ENCODE results near the gene SGCG.

Gene SGCG

DNA sequence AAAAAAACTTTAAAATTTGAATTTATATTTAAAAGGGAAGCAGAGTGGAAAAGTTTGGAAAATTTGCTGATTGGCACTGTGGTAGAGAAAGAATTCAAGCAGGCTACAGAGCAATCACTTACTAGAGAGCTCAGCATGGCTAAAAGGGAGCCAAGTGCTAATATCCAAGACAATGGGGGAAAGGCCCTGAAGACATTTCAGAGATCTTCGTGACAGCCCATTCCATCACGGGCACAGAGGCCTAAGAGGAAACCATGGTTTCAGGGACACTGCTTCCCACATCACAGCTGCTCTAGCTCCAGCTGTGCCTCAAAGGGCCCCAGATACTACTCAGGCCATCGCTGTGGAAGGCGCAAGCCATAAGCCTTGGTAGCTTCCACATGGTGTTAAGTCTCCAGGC lies 73.7 kb downstream of the SGCG start:
- H3K4me3 ChIP-seq (ENCODE audit: low read depth, low read length) = no peak overlapping the region
- DNase-seq (ENCODE audit: low read depth, low spot score) = no peak
- in situ Hi-C loops (cut with HindIII; ENCODE audit: low sequenced_read_pairs) = no loop called here
- TF ChIP-seq, protein P1, sequence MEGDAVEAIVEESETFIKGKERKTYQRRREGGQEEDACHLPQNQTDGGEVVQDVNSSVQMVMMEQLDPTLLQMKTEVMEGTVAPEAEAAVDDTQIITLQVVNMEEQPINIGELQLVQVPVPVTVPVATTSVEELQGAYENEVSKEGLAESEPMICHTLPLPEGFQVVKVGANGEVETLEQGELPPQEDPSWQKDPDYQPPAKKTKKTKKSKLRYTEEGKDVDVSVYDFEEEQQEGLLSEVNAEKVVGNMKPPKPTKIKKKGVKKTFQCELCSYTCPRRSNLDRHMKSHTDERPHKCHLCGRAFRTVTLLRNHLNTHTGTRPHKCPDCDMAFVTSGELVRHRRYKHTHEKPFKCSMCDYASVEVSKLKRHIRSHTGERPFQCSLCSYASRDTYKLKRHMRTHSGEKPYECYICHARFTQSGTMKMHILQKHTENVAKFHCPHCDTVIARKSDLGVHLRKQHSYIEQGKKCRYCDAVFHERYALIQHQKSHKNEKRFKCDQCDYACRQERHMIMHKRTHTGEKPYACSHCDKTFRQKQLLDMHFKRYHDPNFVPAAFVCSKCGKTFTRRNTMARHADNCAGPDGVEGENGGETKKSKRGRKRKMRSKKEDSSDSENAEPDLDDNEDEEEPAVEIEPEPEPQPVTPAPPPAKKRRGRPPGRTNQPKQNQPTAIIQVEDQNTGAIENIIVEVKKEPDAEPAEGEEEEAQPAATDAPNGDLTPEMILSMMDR (IDR thresholded peaks at IDR 0.05; ENCODE audit: low read depth, low read length) = no peak

DNA sequence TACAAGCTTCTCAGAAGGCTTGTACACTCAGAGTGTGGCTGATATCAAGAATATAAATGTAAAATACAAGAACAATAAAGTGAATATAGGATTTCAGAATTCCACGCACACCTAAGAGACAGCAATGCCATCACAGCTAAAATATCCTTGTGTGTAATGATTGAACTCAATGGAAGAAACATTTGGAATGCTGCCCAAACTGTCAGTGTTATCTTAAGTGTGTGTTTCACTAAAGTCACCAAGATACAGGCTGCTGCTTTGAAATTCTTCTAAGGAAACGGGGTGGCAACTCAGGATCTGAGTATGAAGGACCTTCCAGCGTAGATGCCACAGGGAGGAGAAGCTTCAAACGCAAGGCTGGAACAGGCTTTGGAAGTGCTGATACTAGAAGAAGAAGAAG lies 86.8 kb downstream of the SGCG start:
- DNase-seq (ENCODE audit: low read depth, low spot score) = no peak
- in situ Hi-C loops (cut with HindIII; ENCODE audit: low sequenced_read_pairs) = no loop called here
- H3K4me3 ChIP-seq (ENCODE audit: low read depth, low read length) = no peak overlapping the region
- TF ChIP-seq, protein P1 (IDR thresholded peaks at IDR 0.05; ENCODE audit: low read depth, low read length) = no peak

DNA sequence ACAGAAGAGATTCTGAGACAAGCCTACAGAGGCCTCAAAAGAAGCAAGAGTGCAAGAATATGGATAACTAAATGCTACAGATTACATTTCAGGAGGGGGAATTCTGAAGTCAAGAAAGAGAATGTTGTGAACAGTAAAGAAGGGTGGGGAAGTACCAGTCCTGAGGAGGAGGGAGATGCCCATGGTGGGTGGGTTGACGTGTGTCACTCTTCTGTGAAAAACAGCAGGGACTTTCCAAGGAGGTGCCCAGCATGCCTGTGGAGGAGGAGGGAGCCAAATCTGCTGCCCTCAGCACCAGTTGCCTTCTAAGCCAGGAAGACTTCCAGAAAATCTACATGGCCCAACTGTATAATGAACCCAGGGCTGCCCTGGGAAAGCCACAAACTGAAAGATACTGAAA lies 87.7 kb downstream of the SGCG start:
- H3K4me3 ChIP-seq (ENCODE audit: low read depth, low read length) = no peak overlapping the region
- no peak for DNase-seq (ENCODE audit: low read depth, low spot score)
- in situ Hi-C loops (cut with HindIII; ENCODE audit: low sequenced_read_pairs) = no loop called here
- TF ChIP-seq, protein P1 (IDR thresholded peaks at IDR 0.05; ENCODE audit: low read depth, low read length) = no peak

DNA sequence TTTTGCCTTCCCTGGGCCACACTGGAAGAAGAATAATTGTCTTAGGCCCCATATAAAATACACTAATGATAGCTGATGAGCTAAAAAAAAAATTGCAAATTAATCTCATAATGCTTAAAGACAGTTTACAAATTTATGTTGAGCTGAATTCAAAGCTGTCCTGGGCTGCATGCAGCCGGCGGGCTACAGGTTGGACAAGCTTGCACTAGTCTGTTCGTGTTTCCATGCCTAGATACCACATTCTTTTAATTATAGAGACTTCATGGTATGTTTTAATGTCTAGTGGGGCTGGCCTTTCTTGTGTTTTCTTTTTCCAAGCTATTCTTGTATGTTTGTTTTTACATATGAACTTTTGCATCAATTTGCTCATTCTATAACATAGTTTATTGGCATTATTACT lies 90.6 kb downstream of the SGCG start:
- TF ChIP-seq, protein P1 (IDR thresholded peaks at IDR 0.05; ENCODE audit: low read depth, low read length) = no peak
- in situ Hi-C loops (cut with HindIII; ENCODE audit: low sequenced_read_pairs) = no loop called here
- DNase-seq (ENCODE audit: low read depth, low spot score) = no peak
- H3K4me3 ChIP-seq (ENCODE audit: low read depth, low read length) = no peak overlapping the region

DNA sequence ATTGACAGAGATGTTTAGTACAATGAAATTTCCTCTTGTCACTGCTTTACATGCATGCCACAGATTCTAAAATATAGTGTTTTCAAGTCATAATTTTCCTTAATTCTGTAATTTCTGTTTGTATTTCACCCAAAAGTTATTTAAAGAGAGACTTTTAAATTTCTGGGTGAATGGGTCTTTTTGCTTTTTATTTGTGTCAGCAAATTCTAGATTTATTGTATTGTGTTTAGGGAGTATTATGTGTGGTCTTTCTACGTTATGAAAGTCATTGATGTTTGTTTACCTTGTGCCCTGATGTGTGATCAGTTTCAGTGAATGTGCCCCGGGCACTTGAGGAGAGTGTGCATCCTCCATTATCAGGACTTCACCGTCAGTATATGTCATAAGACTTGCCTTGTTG lies 92.7 kb downstream of the SGCG start:
- H3K4me3 ChIP-seq (ENCODE audit: low read depth, low read length) = no peak overlapping the region
- TF ChIP-seq, protein P1 (IDR thresholded peaks at IDR 0.05; ENCODE audit: low read depth, low read length) = no peak
- DNase-seq (ENCODE audit: low read depth, low spot score) = no peak
- in situ Hi-C loops (cut with HindIII; ENCODE audit: low sequenced_read_pairs) = no loop called here

DNA sequence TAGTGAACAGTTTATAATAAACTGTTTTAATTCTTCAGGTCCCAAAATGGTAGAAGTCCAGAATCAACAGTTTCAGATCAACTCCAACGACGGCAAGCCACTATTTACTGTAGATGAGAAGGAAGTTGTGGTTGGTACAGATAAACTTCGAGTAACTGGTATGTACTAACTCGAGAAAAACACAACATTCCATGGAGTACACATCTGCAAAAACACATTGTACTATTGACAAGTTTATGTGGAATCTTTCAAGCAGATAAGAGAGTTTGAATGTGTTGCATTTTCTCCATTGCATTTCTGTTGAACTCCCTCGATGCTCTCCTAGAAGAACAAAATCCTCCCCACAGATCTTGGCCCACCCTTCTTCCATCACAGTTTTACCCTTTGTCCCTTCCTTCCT lies 98.5 kb downstream of the SGCG start:
- no peak for DNase-seq (ENCODE audit: low read depth, low spot score)
- TF ChIP-seq, protein P1 (IDR thresholded peaks at IDR 0.05; ENCODE audit: low read depth, low read length) = no peak
- H3K4me3 ChIP-seq (ENCODE audit: low read depth, low read length) = no peak overlapping the region
- in situ Hi-C loops (cut with HindIII; ENCODE audit: low sequenced_read_pairs) = no loop called here

DNA sequence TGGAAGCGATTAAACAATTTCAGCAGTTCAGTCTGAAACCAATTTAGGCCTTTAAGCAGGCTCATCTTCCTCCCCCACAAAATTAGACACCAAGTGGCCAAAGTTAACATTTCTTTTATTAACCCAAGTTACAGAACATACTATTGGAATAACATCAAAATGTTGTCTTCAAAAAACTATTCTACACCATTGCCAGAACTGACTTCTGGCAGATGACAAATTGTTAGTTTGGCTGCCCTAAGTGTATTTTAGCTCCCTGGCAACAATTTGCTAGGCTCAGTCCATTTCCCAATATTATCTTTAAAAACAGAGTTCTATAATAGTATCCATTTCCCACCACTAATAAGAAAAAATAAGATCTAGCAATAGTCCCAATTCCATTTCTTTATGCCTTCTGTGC lies 107.8 kb downstream of the SGCG start:
- TF ChIP-seq, protein P1 (IDR thresholded peaks at IDR 0.05; ENCODE audit: low read depth, low read length) = no peak
- DNase-seq (ENCODE audit: low read depth, low spot score) = no peak
- in situ Hi-C loops (cut with HindIII; ENCODE audit: low sequenced_read_pairs) = no loop called here
- no peak overlapping the region for H3K4me3 ChIP-seq (ENCODE audit: low read depth, low read length)

Measured in astrocyte of the spinal cord (primary cell).